G401.6 (cell line): ENCODE data around the gene TTC1.
"Not testable (repeated sequence)": the region's sequence is repeated elsewhere in the genome, so short reads cannot be mapped to it uniquely, and the experiment has no call there.

Source experiments
- FAIRE-seq: peaks from 2 replicates; lab custom pipeline; 2012; peaks lifted over from hg19 to GRCh38; lab: Jason Lieb, UNC

Gene TTC1

GRCh38 chr5:160040471-160040835 lies 31.5 kb downstream of the TTC1 start:
- FAIRE-seq: no peak

GRCh38 chr5:160042671-160043070 lies 33.7 kb downstream of the TTC1 start:
- FAIRE-seq: no peak

GRCh38 chr5:160044391-160044804 lies 35.5 kb downstream of the TTC1 start:
- no peak for FAIRE-seq

GRCh38 chr5:160044967-160045366 lies 36.0 kb downstream of the TTC1 start:
- FAIRE-seq: no peak

- FAIRE-seq: no peak
Observed at GRCh38 chr5:160047423-160047822, 38.5 kb downstream of the TTC1 start.

- no peak for FAIRE-seq
Observed at GRCh38 chr5:160048131-160048530, 39.2 kb downstream of the TTC1 start.

- FAIRE-seq: no peak
Observed at GRCh38 chr5:160049099-160049498, 40.2 kb downstream of the TTC1 start.

GRCh38 chr5:160054047-160054446 lies 45.1 kb downstream of the TTC1 start:
- no peak for FAIRE-seq

GRCh38 chr5:160054831-160055230 lies 45.9 kb downstream of the TTC1 start:
- no peak for FAIRE-seq

GRCh38 chr5:160057256-160057655 lies 48.3 kb downstream of the TTC1 start:
- no peak for FAIRE-seq

GRCh38 chr5:160060001-160060400 lies 51.1 kb downstream of the TTC1 start:
- no peak for FAIRE-seq

GRCh38 chr5:160061770-160062169 lies 52.8 kb downstream of the TTC1 start:
- no peak for FAIRE-seq

GRCh38 chr5:160064417-160064810 lies 55.5 kb downstream of the TTC1 start:
- no peak for FAIRE-seq

- FAIRE-seq: no peak
Observed at GRCh38 chr5:160064995-160065614, 56.2 kb downstream of the TTC1 start.

GRCh38 chr5:160069120-160069519 lies 60.2 kb downstream of the TTC1 start:
- FAIRE-seq: not testable (repeated sequence)

GRCh38 chr5:160071516-160071915 lies 62.6 kb downstream of the TTC1 start:
- no peak for FAIRE-seq

GRCh38 chr5:160071916-160072315 lies 63.0 kb downstream of the TTC1 start:
- no peak for FAIRE-seq

- FAIRE-seq: no peak
Observed at GRCh38 chr5:160075073-160075472, 66.1 kb downstream of the TTC1 start.

- no peak for FAIRE-seq
Observed at GRCh38 chr5:160076997-160077396, 68.1 kb downstream of the TTC1 start.

- FAIRE-seq: no peak
Observed at GRCh38 chr5:160079753-160080152, 70.8 kb downstream of the TTC1 start.

- FAIRE-seq: peak; percentile 91
Observed at GRCh38 chr5:160081495-160081894, 72.6 kb downstream of the TTC1 start.

- FAIRE-seq: peak; percentile 97
Observed at GRCh38 chr5:160082614-160083500, 73.9 kb downstream of the TTC1 start.

GRCh38 chr5:160083501-160083900 lies 74.6 kb downstream of the TTC1 start:
- no peak for FAIRE-seq

GRCh38 chr5:160084144-160084543 lies 75.2 kb downstream of the TTC1 start:
- no peak for FAIRE-seq
